Common myeloid progenitor, CD34-positive (primary cell): ENCODE measurements around the gene MYPOP.
A peak's percentile ranks its signal among the peaks of the same experiment; 100 is the strongest.

Experiments used
- CTCF ChIA-PET: fragments of 350-600 bp; sonication (Branson Sonifier 250); formaldehyde crosslinking; loops from one replicate; lab custom pipeline; 2021; ENCODE audit warnings: antibody characterized with exemption; lab: Charles Lee
- POLR2A ChIA-PET: fragments of 350-600 bp; sonication (Branson Sonifier 250); formaldehyde crosslinking; loops from one replicate; lab custom pipeline; 2021; ENCODE audit warnings: antibody characterized with exemption; lab: Charles Lee
- DNase-seq, 3 donors: peaks; one replicate each; pipeline versions ENCODE4 v3.0.0 to v3.0.0-alpha.2; 2013
- H3K27ac ChIP-seq, 2 experiments: 1 replicate in 1 of 2; 2 replicates in 1 of 2; pipeline ENCODE4 v1.7.0; 2013; ENCODE audit warnings: inconsistent platforms in 2 of 2, low read length in 2 of 2, mild to moderate bottlenecking in 2 of 2, low read depth in 1 of 2, moderate library complexity in 1 of 2; ENCODE audit not compliant: severe bottlenecking in 2 of 2, insufficient read depth in 1 of 2, poor library complexity in 1 of 2
- H3K27me3 ChIP-seq, 5 experiments: replicated peaks in 2 of 5; 1 replicate in 3 of 5; 2 replicates in 2 of 5; pipeline versions ENCODE4 v1.6.1 to v1.7.0; 2013; ENCODE audit warnings: low read length in 4 of 5, mild to moderate bottlenecking in 2 of 5, moderate library complexity in 2 of 5, inconsistent platforms in 1 of 5; ENCODE audit not compliant: insufficient read depth in 5 of 5, control insufficient read depth in 4 of 5
- H3K36me3 ChIP-seq, 4 experiments: 1 replicate in 2 of 4; 2 replicates in 2 of 4; pipeline versions ENCODE4 v1.6.1 to v1.7.0; 2013; ENCODE audit warnings: low read length in 3 of 4, control low read depth in 1 of 4, mild to moderate bottlenecking in 1 of 4; ENCODE audit not compliant: control insufficient read depth in 4 of 4, insufficient read depth in 4 of 4
- H3K4me1 ChIP-seq, 4 experiments: 1 replicate in 3 of 4; 2 replicates in 1 of 4; pipeline versions ENCODE4 v1.6.1 to v1.7.1; 2013; ENCODE audit warnings: low read length in 3 of 4, mild to moderate bottlenecking in 3 of 4, control low read depth in 1 of 4, inconsistent platforms in 1 of 4, moderate library complexity in 1 of 4; ENCODE audit not compliant: control insufficient read depth in 4 of 4, insufficient read depth in 4 of 4; ENCODE audit errors: control extremely low read depth in 1 of 4
- H3K4me3 ChIP-seq, 7 experiments: 1 replicate in 4 of 7; 2 replicates in 3 of 7; pipeline versions ENCODE4 v1.5.1 to v1.7.0; 2013; ENCODE audit warnings: mild to moderate bottlenecking in 7 of 7, low read length in 6 of 7, moderate library complexity in 6 of 7, inconsistent platforms in 2 of 7, low read depth in 2 of 7, control low read depth in 1 of 7; ENCODE audit not compliant: insufficient read depth in 4 of 7, control insufficient read depth in 1 of 7; ENCODE audit errors: extremely low read depth in 1 of 7
- H3K9me3 ChIP-seq, 5 experiments: 1 replicate in 4 of 5; 2 replicates in 1 of 5; pipeline versions ENCODE4 v1.6.1 to v1.7.1; 2013; ENCODE audit warnings: low read length in 4 of 5, mild to moderate bottlenecking in 2 of 5, inconsistent platforms in 1 of 5, low read depth in 1 of 5, moderate library complexity in 1 of 5; ENCODE audit not compliant: control insufficient read depth in 4 of 5, insufficient read depth in 2 of 5; ENCODE audit errors: control extremely low read depth in 1 of 5
- WGBS: methylation state at CpG from one replicate; pipeline ENCODE4 v1.1.5; 2013; ENCODE audit not compliant: insufficient coverage; 5-methylcytosine and 5-hydroxymethylcytosine counted together

Gene MYPOP

DNA sequence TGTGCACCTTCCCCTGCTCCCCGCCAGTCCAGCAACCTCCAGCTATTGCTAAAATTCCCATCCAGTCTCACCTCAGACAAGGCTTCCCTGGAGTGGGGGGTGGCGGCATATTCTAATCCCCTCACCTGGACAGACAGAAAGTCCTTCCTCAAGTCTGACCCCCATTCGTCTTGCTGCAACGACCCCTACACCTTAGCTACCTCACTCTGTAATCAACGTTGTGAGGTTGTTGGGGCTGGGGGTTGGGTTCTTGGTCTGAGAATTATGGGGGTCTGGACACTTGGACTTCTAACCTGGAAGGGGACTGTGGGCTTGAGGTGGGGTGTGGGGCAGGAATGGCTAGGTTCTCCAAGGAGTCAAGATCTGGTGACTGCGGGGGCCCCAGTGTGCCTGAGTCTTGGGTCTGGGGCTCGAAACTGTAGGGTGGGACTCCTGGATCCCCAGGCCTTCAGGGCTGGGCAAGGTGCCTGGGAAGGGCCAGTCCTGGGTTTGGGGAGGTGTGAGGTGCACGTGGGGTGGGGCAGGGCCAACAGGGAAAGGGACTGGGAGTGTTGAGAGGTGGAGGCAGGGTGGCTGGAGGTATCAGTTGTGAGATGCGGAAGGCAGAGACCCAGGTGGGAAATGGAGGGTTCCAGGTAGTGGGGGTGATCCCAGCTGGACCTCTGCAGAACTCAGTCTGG is 37.0 kb downstream of the MYPOP start:
- Histone ChIP-seq H3K36me3 (peaks cover 0 to 4% (median 0%) of the 10 kb centered on the region in 4 experiments), H3K4me1 (peaks cover 3 to 27% (median 22%) of the 10 kb centered on the region in 4 experiments), H3K4me3 (no peak overlapping the region), H3K27me3 (peaks cover 0 to 2% (median 0%) of the 10 kb centered on the region in 5 experiments), H3K27ac (no peak overlapping the region), H3K9me3 (no peaks in the 10 kb centered on the region)
- CTCF ChIA-PET = interaction anchor here (1.3 to 9.8 kb wide), 4 partner anchors 11 to 93 kb away, joined by 3 to 132 read pairs (median 4); partner anchors contain the start of gene IRF2BP1
- POLR2A ChIA-PET = interaction anchor here (1.4 kb wide), 1 partner anchor 96 kb away, joined by 3 read pairs; no protein-coding TSS in a partner anchor
- WGBS = 88% methylated on average over 5 of the region's 9 CpGs
- DNase-seq = no peak

DNA sequence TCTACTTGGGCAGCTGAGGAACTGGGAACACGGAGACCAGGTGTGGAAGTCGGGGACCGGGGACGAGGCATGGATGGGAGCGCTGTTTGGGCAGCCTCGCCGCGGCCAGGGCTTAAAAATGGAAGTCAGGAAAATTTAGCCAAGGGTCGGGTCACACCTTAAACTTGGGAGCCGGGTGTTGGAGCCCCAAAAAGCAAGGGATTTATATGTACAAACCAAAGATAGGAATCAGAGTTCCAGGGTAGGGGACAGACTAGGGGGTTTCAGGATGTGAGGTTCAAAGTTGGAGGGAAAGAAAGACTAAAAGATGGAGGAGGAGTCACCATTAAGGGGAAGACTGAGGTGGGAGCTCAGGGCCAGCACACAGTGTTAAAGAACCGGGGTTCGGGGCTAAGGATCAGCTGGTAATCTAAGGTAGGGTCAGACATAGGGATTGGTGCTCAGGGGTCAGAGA is 37.8 kb downstream of the MYPOP start:
- peaks cover 0 to 2% (median 0%) of the 10 kb centered on the region in 5 experiments for H3K27me3 ChIP-seq

DNA sequence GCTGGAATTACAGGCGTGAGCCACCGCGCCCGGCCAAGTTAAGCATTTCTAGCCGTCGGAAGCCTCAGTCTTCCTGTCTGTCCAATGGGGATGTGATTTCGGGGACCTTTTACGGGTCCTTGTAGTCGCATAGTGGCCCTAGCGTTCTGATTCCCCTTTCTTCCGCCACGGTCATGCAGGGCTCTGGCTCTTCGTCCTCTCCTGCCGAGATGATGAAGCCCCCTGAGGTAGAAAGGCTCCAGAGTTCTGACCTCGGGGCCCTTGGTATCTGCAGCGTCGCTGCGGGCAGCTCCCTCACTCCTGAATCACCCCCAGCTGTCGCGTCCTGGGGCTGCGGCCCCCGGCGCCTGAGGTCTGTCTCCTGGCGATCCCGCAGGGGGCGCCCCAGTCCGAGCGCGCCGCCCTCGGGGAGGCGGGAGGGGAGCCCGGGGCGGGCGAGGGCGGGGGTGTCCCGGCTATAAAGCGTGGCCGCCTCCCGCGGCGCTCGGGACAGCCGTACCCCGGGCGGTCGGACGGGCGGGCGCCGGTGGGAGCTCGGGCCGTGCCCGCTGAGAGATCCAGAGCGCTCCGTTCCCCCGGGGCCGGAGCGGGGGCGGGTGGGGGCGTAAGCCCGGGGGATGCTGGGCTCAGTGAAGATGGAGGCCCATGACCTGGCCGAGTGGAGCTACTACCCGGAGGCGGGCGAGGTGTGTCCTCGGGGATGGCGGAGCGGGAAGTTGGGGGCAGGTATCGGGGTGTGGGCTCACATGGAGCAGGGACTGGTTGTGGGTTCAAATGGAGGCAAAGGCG is 38.4 kb downstream of the MYPOP start, which contains the start of gene FOXA3:
FOXA3 (plus strand) TSS at position 487 of the 789 bp plus-strand sequence; CDS start at position 618, 131 bp downstream.
- WGBS = under 1% methylated on average over 65 of the region's 71 CpGs
- Histone ChIP-seq H3K27ac (peak within 1 kb of the TSS in 1 of 2 experiments; percentile 34), H3K36me3 (peaks cover 0 to 12% (median 5%) of the 10 kb centered on the region in 4 experiments), H3K27me3 (peaks cover 0 to 2% (median 0%) of the 10 kb centered on the region in 5 experiments), H3K4me3 (peak within 1 kb of the TSS; percentile 33 to 96 (median 86)), H3K4me1 (peaks cover 3 to 27% (median 22%) of the 10 kb centered on the region in 4 experiments), H3K9me3 (no peaks in the 10 kb centered on the region)
- peak; percentile 52 to 71 (median 64) for DNase-seq
- ChIA-PET CTCF (interaction anchor here (0.6 to 9.8 kb wide), 10 partner anchors 10 to 92 kb away, joined by 3 to 132 read pairs (median 4); partner anchors contain the start of gene IRF2BP1), POLR2A (interaction anchor here (1.0 to 1.6 kb wide), 5 partner anchors 15 to 94 kb away, joined by 3 to 8 read pairs (median 3); partner anchors contain the start of genes IRF2BP1 and MYPOP)

More for the DNA sequence above, 37.8 kb downstream of the MYPOP start:
- DNase-seq = no peak
- CTCF ChIA-PET = interaction anchor here (0.7 to 9.8 kb wide), 6 partner anchors 12 to 93 kb away, joined by 3 to 132 read pairs (median 4); partner anchors contain the start of gene IRF2BP1
- Histone ChIP-seq H3K4me1 (peaks cover 3 to 27% (median 22%) of the 10 kb centered on the region in 4 experiments), H3K27ac (peak overlapping the region in 1 of 2 experiments; percentile 34), H3K9me3 (no peaks in the 10 kb centered on the region), H3K4me3 (peak overlapping the region in 5 of 7 experiments; percentile 24 to 94 (median 76)), H3K36me3 (peaks cover 0 to 8% (median 1%) of the 10 kb centered on the region in 4 experiments)
- WGBS = 60% methylated on average over 12 of the region's 12 CpGs
- POLR2A ChIA-PET = interaction anchor here (1.3 to 1.4 kb wide), 2 partner anchors 14 to 95 kb away, joined by 3 read pairs; no protein-coding TSS in a partner anchor

DNA sequence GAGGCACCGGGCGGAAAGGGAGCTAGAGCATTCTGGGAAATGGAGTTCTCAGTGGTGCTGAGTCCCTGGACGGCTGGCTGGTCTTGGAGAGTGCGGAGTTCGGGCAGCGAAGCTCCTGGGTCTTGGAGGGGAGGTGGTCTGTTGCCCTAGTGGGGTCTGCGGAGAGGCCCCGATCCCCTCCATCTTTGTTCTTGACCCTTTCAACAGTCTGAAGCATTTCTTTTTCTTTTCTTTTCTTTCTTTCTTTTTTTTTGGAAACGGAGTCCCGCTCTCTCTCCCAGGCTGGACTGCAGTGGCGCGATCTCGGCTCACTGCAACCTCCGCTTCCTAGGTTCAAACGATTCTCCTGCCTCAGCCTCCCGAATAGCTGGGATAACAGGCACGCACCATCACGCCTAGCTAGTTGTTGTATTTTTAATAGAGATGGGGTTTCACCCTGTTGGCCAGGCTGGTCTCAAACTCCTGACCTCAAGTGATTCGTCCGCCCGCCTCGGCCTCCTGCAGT is 39.0 kb downstream of the MYPOP start:
- Histone ChIP-seq H3K27me3 (peaks cover 0 to 2% (median 0%) of the 10 kb centered on the region in 5 experiments), H3K9me3 (no peaks in the 10 kb centered on the region), H3K27ac (no peak overlapping the region), H3K4me1 (peaks cover 3 to 27% (median 22%) of the 10 kb centered on the region in 4 experiments), H3K4me3 (peak overlapping the region; percentile 33 to 96 (median 86)), H3K36me3 (peaks cover 0 to 17% (median 8%) of the 10 kb centered on the region in 4 experiments)
- ChIA-PET POLR2A (interaction anchor here (1.0 to 1.6 kb wide), 4 partner anchors 15 to 39 kb away, joined by 3 to 8 read pairs (median 4); partner anchors contain the start of genes IRF2BP1 and MYPOP), CTCF (interaction anchor here (0.6 to 9.8 kb wide), 5 partner anchors 11 to 47 kb away, joined by 3 to 132 read pairs (median 4); partner anchors contain the start of gene IRF2BP1)
- WGBS = 5% methylated on average over 6 of the region's 22 CpGs
- no peak for DNase-seq

DNA sequence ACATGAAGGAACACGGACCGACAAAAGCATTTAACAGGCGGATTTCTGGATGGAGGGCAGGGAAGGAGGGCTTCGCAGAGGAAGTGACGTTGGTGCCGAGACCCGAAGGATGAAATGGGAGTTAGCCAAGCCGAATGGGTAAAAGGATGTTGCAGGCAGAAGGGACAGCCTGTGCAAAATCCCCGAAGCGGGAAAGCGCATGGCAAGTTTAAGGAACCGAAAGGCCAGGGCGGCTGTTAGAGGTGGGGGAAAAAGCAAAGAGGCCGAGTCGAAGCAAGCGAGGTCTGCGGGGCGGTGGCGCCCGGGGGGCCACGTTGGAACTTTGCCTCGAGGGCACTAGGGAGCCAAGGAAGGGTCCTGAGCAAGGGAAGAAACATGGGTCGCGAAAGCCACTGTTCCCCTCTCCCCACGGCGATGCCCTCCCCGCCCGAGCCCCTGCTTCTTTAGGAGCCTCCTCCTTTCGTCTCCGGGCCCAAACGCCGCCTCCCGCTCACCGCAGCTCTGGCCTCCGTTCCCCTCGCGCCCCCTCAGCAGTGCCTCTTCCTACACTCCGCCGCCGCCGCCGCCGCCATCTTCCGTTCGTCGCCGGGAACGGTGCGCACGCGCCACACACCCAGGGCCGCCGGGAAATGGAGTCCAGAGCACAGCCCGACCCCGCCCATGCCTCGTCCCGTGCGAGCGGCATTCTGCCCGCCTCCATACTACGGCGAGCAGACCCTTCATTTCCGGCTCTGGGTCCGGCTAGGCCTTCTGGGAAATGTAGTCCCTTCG is 39.7 kb downstream of the MYPOP start, which contains the start of gene SYMPK:
SYMPK (minus strand) TSS at position 584 of the 771 bp plus-strand sequence. CDS start 8,652 bp downstream, outside the sequence.
- Histone ChIP-seq H3K36me3 (peaks cover 0 to 21% (median 10%) of the 10 kb centered on the region in 4 experiments), H3K27me3 (peaks cover 0 to 2% (median 0%) of the 10 kb centered on the region in 5 experiments), H3K4me3 (peak within 1 kb of the TSS; percentile 76 to 96 (median 86)), H3K9me3 (no peaks in the 10 kb centered on the region), H3K4me1 (peaks cover 3 to 27% (median 22%) of the 10 kb centered on the region in 4 experiments), H3K27ac (peak within 1 kb of the TSS; percentile 85 to 86)
- ChIA-PET CTCF (interaction anchor here (1.0 to 9.8 kb wide), 4 partner anchors 12 to 46 kb away, joined by 3 to 132 read pairs (median 4); partner anchors contain the start of gene IRF2BP1), POLR2A (interaction anchor here (0.6 to 1.6 kb wide), 4 partner anchors 19 to 744 kb away, joined by 3 to 8 read pairs (median 4); partner anchors contain the start of genes IRF2BP1 and MYPOP)
- WGBS = under 1% methylated on average over 63 of the region's 65 CpGs
- peak; percentile 98 to 99 (median 99) for DNase-seq
